OCI-LY1 (cell line): ENCODE data around the gene MYEF2.

Experiments used
- H2AFZ ChIP-seq: fragments of 200-600 bp; sonication (generic), shearing (Covaris generic); 2 replicates; pipeline ENCODE4 v1.6.0; 2014; ENCODE audit warnings: antibody characterized with exemption, mild to moderate bottlenecking, low read length
- H3F3A ChIP-seq: fragments of 200-600 bp; sonication (generic), shearing (Covaris generic); 2 replicates; pipeline ENCODE4 v1.6.0; 2014; ENCODE audit warnings: mild to moderate bottlenecking, antibody characterized with exemption, low read length, moderate library complexity; ENCODE audit not compliant: insufficient read depth
- H3K27ac ChIP-seq: fragments of 200-600 bp; sonication (generic); 2 replicates; pipeline ENCODE4 v1.5.1; 2014; ENCODE audit warnings: low read length, mixed run types, mild to moderate bottlenecking, low read depth; ENCODE audit not compliant: poor library complexity, severe bottlenecking
- H3K27me3 ChIP-seq: fragments of 200-600 bp; sonication (generic); 2 replicates; pipeline ENCODE4 v1.6.0; 2014; ENCODE audit warnings: antibody characterized with exemption, mild to moderate bottlenecking, low read length, moderate library complexity; ENCODE audit not compliant: insufficient read depth
- H3K36me3 ChIP-seq: fragments of 200-600 bp; sonication (generic); 2 replicates; pipeline ENCODE4 v1.6.1; 2014; ENCODE audit warnings: mild to moderate bottlenecking, antibody characterized with exemption, low read length, moderate library complexity, mixed read lengths; ENCODE audit not compliant: insufficient read depth
- H3K4me1 ChIP-seq: fragments of 200-600 bp; sonication (generic); 2 replicates; pipeline ENCODE4 v1.5.1; 2014; ENCODE audit warnings: mild to moderate bottlenecking, low read length, moderate library complexity; ENCODE audit not compliant: insufficient read depth, severe bottlenecking
- H3K4me2 ChIP-seq: fragments of 200-600 bp; sonication (generic), shearing (Covaris generic); 2 replicates; pipeline ENCODE4 v1.6.1; 2014; ENCODE audit warnings: low read length
- H3K4me3 ChIP-seq: fragments of 200-600 bp; sonication (generic); 2 replicates; pipeline ENCODE4 v1.5.1; 2014; ENCODE audit warnings: low read length, low read depth, mild to moderate bottlenecking, mixed read lengths; ENCODE audit not compliant: poor library complexity, severe bottlenecking
- H3K79me2 ChIP-seq: fragments of 200-600 bp; shearing (Covaris generic); 2 replicates; pipeline ENCODE4 v1.6.1; 2016; ENCODE audit warnings: mixed run types, low read length, mixed read lengths; ENCODE audit not compliant: insufficient read depth
- H3K9ac ChIP-seq: fragments of 200-600 bp; sonication (generic), shearing (Covaris generic); 2 replicates; pipeline ENCODE4 v1.6.1; 2014; ENCODE audit warnings: mild to moderate bottlenecking, low read length, mixed read lengths
- H3K9me2 ChIP-seq: fragments of 200-600 bp; sonication (generic), shearing (Covaris generic); 2 replicates; pipeline ENCODE4 v1.6.1; 2014; ENCODE audit warnings: low read depth, mild to moderate bottlenecking, low read length, mixed read lengths
- H3K9me3 ChIP-seq: fragments of 200-600 bp; shearing (Covaris generic); 2 replicates; pipeline ENCODE4 v1.6.1; 2014; ENCODE audit warnings: low read length, mixed read lengths
- H4K20me1 ChIP-seq: fragments of 200-600 bp; sonication (generic), shearing (Covaris generic); 2 replicates; pipeline ENCODE4 v1.6.0; 2016; ENCODE audit warnings: mild to moderate bottlenecking, low read length; ENCODE audit not compliant: insufficient read depth
- CTCF ChIP-seq: fragments of 200-600 bp; sonication (generic), shearing (Covaris generic); IDR thresholded peaks from 2 replicates; pipeline ENCODE4 v1.5.1; 2017; ENCODE audit warnings: mild to moderate bottlenecking, antibody characterized with exemption, low read length, moderate library complexity, mixed read lengths
- EZH2 ChIP-seq: fragments of 200-600 bp; sonication (generic), shearing (Covaris generic); IDR thresholded peaks from 2 replicates; pipeline ENCODE4 v1.8.0; 2017; ENCODE audit warnings: borderline replicate concordance, mixed run types, mild to moderate bottlenecking, antibody characterized with exemption, low read length, moderate library complexity, mixed read lengths

The MYEF2 gene

DNA sequence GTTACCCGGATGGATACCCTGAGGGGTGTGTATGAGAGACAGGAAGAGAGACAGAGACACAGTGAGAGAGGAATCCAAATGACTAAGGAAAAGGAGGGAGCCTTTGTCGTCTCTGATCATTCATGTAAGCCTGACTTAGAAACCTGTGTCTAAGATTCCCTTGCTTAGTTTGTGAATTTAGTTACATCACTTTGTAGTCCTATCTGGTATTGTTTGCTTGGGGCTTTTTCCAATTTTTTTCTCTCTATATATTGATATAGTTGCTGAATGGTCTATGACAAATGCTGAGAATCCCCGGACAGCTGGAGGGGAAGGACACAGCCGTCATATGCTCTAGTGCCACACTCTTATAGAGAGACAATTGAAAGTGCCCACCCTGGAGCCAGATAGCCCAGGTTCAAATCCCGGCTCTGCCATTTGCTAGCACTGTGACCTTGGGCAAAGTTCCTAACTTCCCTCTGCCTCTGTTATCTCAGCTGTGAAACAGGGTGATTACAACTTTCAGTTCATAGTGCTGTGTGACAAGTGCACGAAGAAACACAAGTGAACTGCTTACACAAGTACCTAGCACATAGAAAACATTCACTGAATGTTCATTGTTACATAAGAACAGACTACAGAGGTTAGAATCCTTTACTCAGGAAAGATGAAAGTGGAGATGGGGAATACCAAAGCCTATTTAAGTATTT lies 51.3 kb downstream of the MYEF2 start:
- Histone ChIP-seq H3K9me3 (no peaks in the 10 kb centered on the region), H3K36me3 (no peaks in the 10 kb centered on the region), H3K79me2 (no peaks in the 10 kb centered on the region), H2AFZ (no peak overlapping the region), H3K9me2 (no peaks in the 10 kb centered on the region), H3K9ac (no peak overlapping the region), H3K4me3 (no peak overlapping the region), H4K20me1 (no peaks in the 10 kb centered on the region), H3K27ac (no peak overlapping the region), H3K4me2 (no peak overlapping the region), H3K27me3 (no peaks in the 10 kb centered on the region), H3K4me1 (no peaks in the 10 kb centered on the region), H3F3A (no peaks in the 10 kb centered on the region)
- TF ChIP-seq CTCF, result no peak
- TF ChIP-seq EZH2, result no peak

- Histone ChIP-seq H3K9ac (no peak overlapping the region), H3K9me2 (no peaks in the 10 kb centered on the region), H3K9me3 (no peaks in the 10 kb centered on the region), H2AFZ (no peak overlapping the region), H4K20me1 (no peaks in the 10 kb centered on the region), H3K4me1 (no peaks in the 10 kb centered on the region), H3K79me2 (no peaks in the 10 kb centered on the region), H3K27ac (no peak overlapping the region), H3K4me3 (no peak overlapping the region), H3K27me3 (no peaks in the 10 kb centered on the region), H3K36me3 (no peaks in the 10 kb centered on the region), H3F3A (no peaks in the 10 kb centered on the region), H3K4me2 (no peak overlapping the region)
- TF ChIP-seq EZH2 (no peak), CTCF (no peak)
Measured at GRCh38 chr15:48121849-48122248, 56.2 kb downstream of the MYEF2 start.

GRCh38 chr15:48120745-48121144 lies 57.4 kb downstream of the MYEF2 start, which contains the start of gene SLC24A5:
Gene SLC24A5, plus strand, starts transcription at chr15:48120990. Its CDS starts 55 bp downstream, at chr15:48121045.
- Histone ChIP-seq H3K27ac (no peak within 1 kb of the TSS), H3K9me3 (no peaks in the 10 kb centered on the region), H2AFZ (no peak within 1 kb of the TSS), H3K4me1 (no peaks in the 10 kb centered on the region), H3K36me3 (no peaks in the 10 kb centered on the region), H3K27me3 (no peaks in the 10 kb centered on the region), H3K79me2 (no peaks in the 10 kb centered on the region), H4K20me1 (no peaks in the 10 kb centered on the region), H3K4me2 (no peak within 1 kb of the TSS), H3K4me3 (no peak within 1 kb of the TSS), H3K9me2 (no peaks in the 10 kb centered on the region), H3F3A (no peaks in the 10 kb centered on the region), H3K9ac (no peak within 1 kb of the TSS)
- no peak for TF ChIP-seq EZH2
- TF ChIP-seq CTCF, result no peak
